B cell (primary cell): Measurements from ENCODE around the gene RUNDC1. TPM values are rescaled to one million over a fixed set of nuclear protein-coding genes. Genes with fewer than 3 reads are reported as not detected.

Experiments
- ATAC-seq: fragments of 200-7000 bp; cut with Tn5 transposase; one replicate; pipeline ENCODE4 v1.10.0; 2021; ENCODE audit warnings: low read depth, mild to moderate bottlenecking, moderate number of reproducible peaks, moderate library complexity
- CTCF ChIA-PET: fragments of 350-600 bp; sonication (Branson Sonifier 250); formaldehyde crosslinking; loops from one replicate; lab custom pipeline; 2021; ENCODE audit warnings: antibody characterized with exemption, inconsistent platforms; lab: Charles Lee
- POLR2A ChIA-PET: fragments of 350-600 bp; sonication (Branson Sonifier 250); formaldehyde crosslinking; loops from one replicate; lab custom pipeline; 2021; ENCODE audit warnings: antibody characterized with exemption; lab: Charles Lee
- DNase-seq: peaks from one replicate; pipeline ENCODE4 v3.0.0; 2013
- H2AFZ ChIP-seq: 2 replicates; pipeline ENCODE4 v1.6.1; 2012; ENCODE audit warnings: mild to moderate bottlenecking, low read depth, low read length; ENCODE audit not compliant: insufficient read depth, poor library complexity, severe bottlenecking
- H3K27ac ChIP-seq, 2 donors: 1 replicate in 1 of 2; 2 replicates in 1 of 2; pipeline ENCODE4 v1.5.1; 2012 to 2013; ENCODE audit warnings: low read length in 2 of 2, mild to moderate bottlenecking in 2 of 2, moderate library complexity in 1 of 2
- H3K27me3 ChIP-seq, 4 experiments: fragments of 200-600 bp in 1 of 4; sonication (generic) in 1 of 4; replicated peaks in 1 of 4; 1 replicate in 2 of 4; 2 replicates in 2 of 4; pipeline versions ENCODE4 v1.6.1 to v1.7.0; 2013 to 2016; ENCODE audit warnings: low read length in 3 of 4, mild to moderate bottlenecking in 2 of 4, mixed read lengths in 1 of 4, moderate library complexity in 1 of 4; ENCODE audit not compliant: insufficient read depth in 4 of 4, control insufficient read depth in 3 of 4; ENCODE audit errors: control extremely low read depth in 1 of 4
- H3K36me3 ChIP-seq, 2 experiments: replicated peaks in 1 of 2; 1 replicate in 1 of 2; 2 replicates in 1 of 2; pipeline versions ENCODE4 v1.6.1 to v1.7.1; 2013; ENCODE audit warnings: low read length in 1 of 2; ENCODE audit not compliant: insufficient read depth in 2 of 2, control insufficient read depth in 1 of 2; ENCODE audit errors: control extremely low read depth in 1 of 2, extremely low read depth in 1 of 2
- H3K4me1 ChIP-seq, 2 donors: fragments of 200-600 bp in 1 of 2; sonication (generic) in 1 of 2; 1 replicate in 1 of 2; 2 replicates in 1 of 2; pipeline versions ENCODE4 v1.5.1 to v1.6.1; 2013 to 2017; ENCODE audit warnings: low read length in 2 of 2; ENCODE audit not compliant: control insufficient read depth in 2 of 2, insufficient read depth in 2 of 2
- H3K4me2 ChIP-seq: replicated peaks from 2 replicates; pipeline ENCODE3; 2012; ENCODE audit warnings: mild to moderate bottlenecking, low read depth, low read length; ENCODE audit not compliant: poor library complexity, severe bottlenecking
- H3K4me3 ChIP-seq, 5 experiments: fragments of 200-600 bp in 1 of 5; sonication (generic) in 1 of 5; 1 replicate in 3 of 5; 2 replicates in 2 of 5; pipeline versions ENCODE4 v1.5.1 to v1.7.0; 2011 to 2016; ENCODE audit warnings: low read length in 4 of 5, mild to moderate bottlenecking in 4 of 5, low read depth in 2 of 5, control low read depth in 1 of 5, moderate library complexity in 1 of 5; ENCODE audit not compliant: insufficient read depth in 1 of 5; ENCODE audit errors: control extremely low read depth in 1 of 5, extremely low read depth in 1 of 5
- H3K79me2 ChIP-seq: fragments of 200-600 bp; sonication (generic); one replicate; pipeline ENCODE4 v1.6.0; 2016; ENCODE audit warnings: low read length; ENCODE audit not compliant: control insufficient read depth, insufficient read depth
- H3K9ac ChIP-seq: fragments of 200-600 bp; sonication (generic); 2 replicates; pipeline ENCODE4 v1.6.1; 2017; ENCODE audit warnings: mild to moderate bottlenecking, low read length, moderate library complexity
- H3K9me3 ChIP-seq, 3 donors: one replicate each; pipeline versions ENCODE4 v1.6.1 to v1.7.1; 2013; ENCODE audit warnings: low read length in 2 of 3; ENCODE audit not compliant: control insufficient read depth in 2 of 3, insufficient read depth in 1 of 3; ENCODE audit errors: control extremely low read depth in 1 of 3
- H4K20me1 ChIP-seq: 2 replicates; pipeline ENCODE4 v1.6.0; 2012; ENCODE audit warnings: mild to moderate bottlenecking, low read length; ENCODE audit not compliant: insufficient read depth, control insufficient read depth, poor library complexity, severe bottlenecking
- H3K27ac Mint-ChIP-seq: one replicate; pipeline ENCODE4 v1.8.0; 2021; ENCODE audit warnings: mixed read lengths
- H3K27me3 Mint-ChIP-seq: one replicate; pipeline ENCODE4 v1.8.0; 2021; ENCODE audit warnings: mixed read lengths
- H3K4me1 Mint-ChIP-seq: one replicate; pipeline ENCODE4 v1.8.0; 2021; ENCODE audit warnings: mixed read lengths
- H3K4me3 Mint-ChIP-seq: one replicate; pipeline ENCODE4 v1.8.0; 2021; ENCODE audit warnings: mixed read lengths
- H3K9me3 Mint-ChIP-seq: one replicate; pipeline ENCODE4 v1.8.0; 2022; ENCODE audit warnings: mixed read lengths; ENCODE audit not compliant: insufficient read depth
- EZH2 ChIP-seq: IDR thresholded peaks from 2 replicates; pipeline ENCODE4 v1.6.1; 2012; ENCODE audit warnings: borderline replicate concordance, low read depth, mild to moderate bottlenecking, moderate library complexity, low read length; ENCODE audit not compliant: insufficient read depth, poor library complexity, severe bottlenecking
- WGBS: methylation state at CpG from one replicate; pipeline ENCODE4 v1.1.5; 2013; ENCODE audit warnings: missing lambda C conversion rate; ENCODE audit not compliant: insufficient coverage; 5-methylcytosine and 5-hydroxymethylcytosine counted together
- intact Hi-C: fragments of 100-400 bp; cut with micrococcal nuclease; formaldehyde crosslinking; loops from one replicate; pipeline ENCODE4 v1.10.0; 2022
- polyA plus RNA-seq: library from polyadenylated mRNA; depleted of rRNA; stranded (reverse); fragments of >200 nt; gene quantifications from 2 replicates; pipeline ENCODE4 v1.2.3, GENCODE V29; 2012
- total RNA-seq, 2 donors: library from RNA; stranded (reverse); fragments of 120-200 nt in 1 of 2; gene quantifications; 1 replicate in 1 of 2; 2 replicates in 1 of 2; pipeline versions ENCODE4 v1.2.3 to v1.2.4, GENCODE V29; 2013 to 2022
- TF ChIP-seq, protein P1 (sequence below): fragments of 200-600 bp; IDR thresholded peaks from one replicate; pipeline ENCODE4 v1.8.0; 2022; ENCODE audit warnings: antibody characterized with exemption, mild to moderate bottlenecking

Gene RUNDC1
- total and polyA plus RNA-seq, 2 donors (not counting 1 experiment from before 2014, with no cell fraction given), result 14.6 to 43.7 TPM

DNA sequence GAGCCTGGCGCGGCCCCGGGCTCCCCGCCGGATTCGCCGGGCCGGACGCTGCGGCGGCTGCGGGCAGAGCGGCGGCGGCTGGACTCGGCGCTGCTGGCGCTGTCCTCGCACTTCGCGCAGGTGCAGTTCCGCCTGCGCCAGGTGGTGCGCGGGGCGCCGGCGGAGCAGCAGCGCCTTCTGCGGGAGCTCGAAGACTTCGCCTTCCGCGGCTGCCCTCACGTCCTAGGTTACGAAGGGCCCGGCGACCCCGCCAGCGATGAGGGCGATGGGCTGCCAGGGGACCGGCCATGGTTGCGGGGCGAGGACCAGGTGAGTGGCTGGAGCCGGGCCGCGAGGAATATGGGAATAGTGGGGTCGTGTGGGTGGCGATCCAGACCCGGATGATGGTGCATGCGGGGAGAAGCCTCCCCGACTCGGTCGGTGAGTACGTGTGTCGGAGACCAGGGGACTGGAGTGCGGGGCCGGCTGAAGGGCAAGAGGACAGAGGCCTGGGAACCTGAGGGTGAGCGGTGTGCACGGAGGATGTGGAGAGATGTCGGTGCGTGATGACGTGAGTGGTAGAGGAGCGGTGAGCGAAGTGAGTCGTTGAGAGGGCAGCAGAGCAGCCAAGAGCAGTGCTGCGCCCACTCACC is 517 bp downstream of the RUNDC1 start:
- Mint-ChIP-seq H3K9me3 (no peaks in the 10 kb centered on the region), H3K27me3 (no peaks in the 10 kb centered on the region), H3K4me1 (peaks cover 50% of the 10 kb centered on the region), H3K27ac (peak overlapping the region; percentile 95), H3K4me3 (peak overlapping the region; percentile 99)
- H3K4me1 ChIP-seq, result peaks cover 46 to 57% of the 10 kb centered on the region in 2 donors
- under 1% methylated on average over 63 of the region's 67 CpGs for WGBS
- no peaks in the 10 kb centered on the region for H3K27me3 ChIP-seq
- ATAC-seq (peak; percentile 61), DNase-seq (peak; percentile 70)
- H3K9me3 ChIP-seq, result no peaks in the 10 kb centered on the region
- peaks cover 51% of the 10 kb centered on the region for H3K79me2 ChIP-seq
- H3K4me3 ChIP-seq, result peak overlapping the region; percentile 83 to 90 (median 88)
- peak overlapping the region; percentile 81 for H2AFZ ChIP-seq
- TF ChIP-seq, protein P1, sequence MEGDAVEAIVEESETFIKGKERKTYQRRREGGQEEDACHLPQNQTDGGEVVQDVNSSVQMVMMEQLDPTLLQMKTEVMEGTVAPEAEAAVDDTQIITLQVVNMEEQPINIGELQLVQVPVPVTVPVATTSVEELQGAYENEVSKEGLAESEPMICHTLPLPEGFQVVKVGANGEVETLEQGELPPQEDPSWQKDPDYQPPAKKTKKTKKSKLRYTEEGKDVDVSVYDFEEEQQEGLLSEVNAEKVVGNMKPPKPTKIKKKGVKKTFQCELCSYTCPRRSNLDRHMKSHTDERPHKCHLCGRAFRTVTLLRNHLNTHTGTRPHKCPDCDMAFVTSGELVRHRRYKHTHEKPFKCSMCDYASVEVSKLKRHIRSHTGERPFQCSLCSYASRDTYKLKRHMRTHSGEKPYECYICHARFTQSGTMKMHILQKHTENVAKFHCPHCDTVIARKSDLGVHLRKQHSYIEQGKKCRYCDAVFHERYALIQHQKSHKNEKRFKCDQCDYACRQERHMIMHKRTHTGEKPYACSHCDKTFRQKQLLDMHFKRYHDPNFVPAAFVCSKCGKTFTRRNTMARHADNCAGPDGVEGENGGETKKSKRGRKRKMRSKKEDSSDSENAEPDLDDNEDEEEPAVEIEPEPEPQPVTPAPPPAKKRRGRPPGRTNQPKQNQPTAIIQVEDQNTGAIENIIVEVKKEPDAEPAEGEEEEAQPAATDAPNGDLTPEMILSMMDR, result peak; percentile 42
- TF ChIP-seq EZH2, result no peak
- intact Hi-C loops, result loop anchor here (1.0 to 10.0 kb wide), 7 partner anchors 17 to 407 kb away; partner anchors contain the start of genes AARSD1, PLEKHH3, PSME3 and RETREG3
- H3K9ac ChIP-seq, result peak overlapping the region; percentile 79
- peak overlapping the region; percentile 93 for H3K4me2 ChIP-seq
- H4K20me1 ChIP-seq, result no peaks in the 10 kb centered on the region
- H3K36me3 ChIP-seq, result peaks cover 0 to 3% of the 10 kb centered on the region in 2 experiments
- H3K27ac ChIP-seq, result peak overlapping the region; percentile 80 to 86
- CTCF ChIA-PET, result interaction anchor here (1.0 to 2.2 kb wide), 3 partner anchors 12 to 354 kb away, joined by 3 to 14 read pairs (median 4); partner anchors contain the start of gene RPL27
- POLR2A ChIA-PET, result interaction anchor here (2.2 kb wide), 1 partner anchor 17 kb away, joined by 13 read pairs; the partner anchor contains the start of gene RPL27

DNA sequence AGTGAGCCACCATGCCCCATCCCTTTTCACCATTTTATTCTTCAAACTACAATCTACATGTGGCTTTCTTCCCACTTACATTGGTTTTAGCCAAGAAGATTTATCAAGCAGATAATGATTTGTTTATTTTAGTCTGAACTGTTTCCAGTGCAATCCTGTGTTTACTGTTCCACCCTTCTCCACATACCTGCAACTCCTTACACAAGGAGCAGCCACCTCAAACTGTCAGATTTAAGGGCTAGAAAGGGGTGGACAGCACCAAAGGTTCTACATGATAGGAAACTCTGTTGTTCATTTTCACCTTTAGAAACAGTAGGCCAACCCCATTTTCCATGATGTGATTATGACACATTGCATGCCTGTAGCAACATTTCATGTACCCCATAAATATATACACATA is 1.9 kb downstream of the RUNDC1 start:
- no peaks in the 10 kb centered on the region for H4K20me1 ChIP-seq
- intact Hi-C loops, result loop anchor here (10.0 kb wide), 1 partner anchor 307 kb away; the partner anchor contains the start of gene PLEKHH3
- no peaks in the 10 kb centered on the region for H3K9me3 ChIP-seq
- ChIA-PET CTCF (no interaction called here), POLR2A (interaction anchor here (0.7 kb wide), 1 partner anchor 1156 kb away, joined by 5 read pairs; no protein-coding TSS in a partner anchor)
- H3K36me3 ChIP-seq, result peaks cover 0 to 7% of the 10 kb centered on the region in 2 experiments
- H3K4me3 ChIP-seq, result no peak overlapping the region
- peak overlapping the region; percentile 19 to 86 for H3K27ac ChIP-seq
- H3K79me2 ChIP-seq, result peaks cover 58% of the 10 kb centered on the region
- TF ChIP-seq, protein P1, result no peak
- TF ChIP-seq EZH2, result no peak
- Mint-ChIP-seq H3K4me1 (peaks cover 61% of the 10 kb centered on the region), H3K27ac (peak overlapping the region; percentile 71), H3K9me3 (no peaks in the 10 kb centered on the region), H3K27me3 (no peaks in the 10 kb centered on the region), H3K4me3 (peak overlapping the region; percentile 99)
- ATAC-seq (no peak), DNase-seq (no peak)
- no peaks in the 10 kb centered on the region for H3K27me3 ChIP-seq
- H2AFZ ChIP-seq, result no peak overlapping the region
- no peak overlapping the region for H3K9ac ChIP-seq
- peak overlapping the region; percentile 93 for H3K4me2 ChIP-seq
- H3K4me1 ChIP-seq, result peaks cover 60 to 71% of the 10 kb centered on the region in 2 donors
